ENCODE data around the gene SLC52A1. TPM values are rescaled to one million over a fixed set of nuclear protein-coding genes. Genes with fewer than 3 reads are reported as not detected.

SLC52A1 gene
- polyA plus RNA-seq, 3 donors = not detected

DNA sequence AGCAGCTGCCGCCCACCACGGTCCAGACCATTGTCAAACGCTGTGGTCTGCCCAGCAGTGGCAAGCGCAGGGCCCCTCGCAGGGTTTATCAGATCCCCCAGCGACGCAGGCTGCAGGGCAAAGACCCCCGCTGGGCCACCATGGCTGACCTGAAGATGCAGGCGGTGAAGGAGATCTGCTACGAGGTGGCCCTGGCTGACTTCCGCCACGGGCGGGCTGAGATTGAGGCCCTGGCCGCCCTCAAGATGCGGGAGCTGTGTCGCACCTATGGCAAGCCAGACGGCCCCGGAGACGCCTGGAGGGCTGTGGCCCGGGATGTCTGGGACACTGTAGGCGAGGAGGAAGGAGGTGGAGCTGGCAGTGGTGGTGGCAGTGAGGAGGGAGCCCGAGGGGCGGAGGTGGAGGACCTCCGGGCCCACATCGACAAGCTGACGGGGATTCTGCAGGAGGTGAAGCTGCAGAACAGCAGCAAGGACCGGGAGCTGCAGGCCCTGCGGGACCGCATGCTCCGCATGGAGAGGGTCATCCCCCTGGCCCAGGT lies 13.0 kb downstream of the SLC52A1 start:
- Histone ChIP-seq H3K79me2 (ENCODE audit: insufficient read depth, low read length) (no peaks in the 10 kb centered on the region), H3K9ac (ENCODE audit: insufficient read depth, low read length, poor library complexity, severe bottlenecking) (no peak overlapping the region), H3K9me3 (replicated peaks in 1 of 2; ENCODE audit: control insufficient read depth in 1 of 2, insufficient read depth in 1 of 2, low read length in 2 of 2) (no peaks in the 10 kb centered on the region), H3K4me1 (ENCODE audit: control insufficient read depth in 1 of 2, insufficient read depth in 2 of 2, low read length in 2 of 2) (peaks cover 15 to 17% of the 10 kb centered on the region in 2 donors), H2AFZ (ENCODE audit: insufficient read depth, low read depth, low read length, poor library complexity, severe bottlenecking) (no peak overlapping the region), H4K20me1 (ENCODE audit: insufficient read depth, low read length) (no peaks in the 10 kb centered on the region), H3K27me3 (ENCODE audit: control insufficient read depth in 2 of 2, insufficient read depth in 2 of 2, low read length in 2 of 2) (no peaks in the 10 kb centered on the region), H3K36me3 (replicated peaks in 1 of 2; ENCODE audit: control insufficient read depth in 1 of 2, insufficient read depth in 2 of 2, low read length in 2 of 2) (peaks cover 33 to 61% of the 10 kb centered on the region in 2 donors), H3K27ac (ENCODE audit: low read depth in 1 of 2, low read length in 2 of 2) (no peak overlapping the region), H3K4me2 (replicated peaks; ENCODE audit: extremely low read depth, low read length, poor library complexity, severe bottlenecking) (no peak overlapping the region), H3K4me3 (replicated peaks in 1 of 3; ENCODE audit: low read depth in 2 of 3, low read length in 3 of 3) (no peak overlapping the region)
- Mint-ChIP-seq H3K27me3 (ENCODE audit: low read depth in 3 of 3) (peaks cover 0 to 3% (median 1%) of the 10 kb centered on the region in 3 donors), H3K9me3 (peaks cover 0 to 3% (median 0%) of the 10 kb centered on the region in 7 donors), H3K27ac (no peak overlapping the region), H3K4me3 (no peak overlapping the region), H3K4me1 (peaks cover 20% of the 10 kb centered on the region), H3K36me3 (peaks cover 60 to 67% of the 10 kb centered on the region in 2 donors)
- WGBS (ENCODE audit: insufficient coverage) = 97% methylated on average over 25 of the region's 30 CpGs
- intact Hi-C loops (cut with micrococcal nuclease) = no loop called here
- DNase-seq = no peak
- TF ChIP-seq, protein P1, sequence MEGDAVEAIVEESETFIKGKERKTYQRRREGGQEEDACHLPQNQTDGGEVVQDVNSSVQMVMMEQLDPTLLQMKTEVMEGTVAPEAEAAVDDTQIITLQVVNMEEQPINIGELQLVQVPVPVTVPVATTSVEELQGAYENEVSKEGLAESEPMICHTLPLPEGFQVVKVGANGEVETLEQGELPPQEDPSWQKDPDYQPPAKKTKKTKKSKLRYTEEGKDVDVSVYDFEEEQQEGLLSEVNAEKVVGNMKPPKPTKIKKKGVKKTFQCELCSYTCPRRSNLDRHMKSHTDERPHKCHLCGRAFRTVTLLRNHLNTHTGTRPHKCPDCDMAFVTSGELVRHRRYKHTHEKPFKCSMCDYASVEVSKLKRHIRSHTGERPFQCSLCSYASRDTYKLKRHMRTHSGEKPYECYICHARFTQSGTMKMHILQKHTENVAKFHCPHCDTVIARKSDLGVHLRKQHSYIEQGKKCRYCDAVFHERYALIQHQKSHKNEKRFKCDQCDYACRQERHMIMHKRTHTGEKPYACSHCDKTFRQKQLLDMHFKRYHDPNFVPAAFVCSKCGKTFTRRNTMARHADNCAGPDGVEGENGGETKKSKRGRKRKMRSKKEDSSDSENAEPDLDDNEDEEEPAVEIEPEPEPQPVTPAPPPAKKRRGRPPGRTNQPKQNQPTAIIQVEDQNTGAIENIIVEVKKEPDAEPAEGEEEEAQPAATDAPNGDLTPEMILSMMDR (IDR thresholded peaks at IDR 0.05) = no peak

DNA sequence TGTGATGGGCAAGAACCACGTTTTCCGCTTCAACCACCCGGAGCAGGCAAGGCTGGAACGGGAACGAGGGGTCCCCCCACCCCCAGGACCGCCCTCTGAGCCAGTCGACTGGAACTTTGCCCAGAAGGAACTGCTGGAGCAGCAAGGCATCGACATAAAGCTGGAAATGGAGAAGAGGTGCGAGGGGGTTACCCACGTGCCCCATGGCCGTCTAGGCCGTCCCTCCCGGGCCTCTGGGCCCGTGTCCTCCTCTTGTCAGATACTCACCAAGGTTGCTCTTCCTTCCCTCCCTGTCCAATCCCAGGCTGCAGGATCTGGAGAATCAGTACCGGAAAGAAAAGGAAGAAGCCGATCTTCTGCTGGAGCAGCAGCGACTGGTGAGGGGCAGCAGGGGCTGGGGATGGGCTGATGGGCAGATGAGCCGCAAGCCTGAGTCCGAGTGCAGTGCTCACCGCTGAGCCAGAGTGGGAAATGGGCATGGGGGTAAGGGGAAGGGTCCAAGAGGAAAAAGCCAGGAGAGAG lies 14.7 kb downstream of the SLC52A1 start:
- DNase-seq = no peak
- Histone ChIP-seq H3K4me1 (ENCODE audit: control insufficient read depth in 1 of 2, insufficient read depth in 2 of 2, low read length in 2 of 2) (peaks cover 24 to 28% of the 10 kb centered on the region in 2 donors), H3K27me3 (ENCODE audit: control insufficient read depth in 2 of 2, insufficient read depth in 2 of 2, low read length in 2 of 2) (no peaks in the 10 kb centered on the region), H3K36me3 (replicated peaks in 1 of 2; ENCODE audit: control insufficient read depth in 1 of 2, insufficient read depth in 2 of 2, low read length in 2 of 2) (peaks cover 33 to 61% of the 10 kb centered on the region in 2 donors), H4K20me1 (ENCODE audit: insufficient read depth, low read length) (no peaks in the 10 kb centered on the region), H3K4me2 (replicated peaks; ENCODE audit: extremely low read depth, low read length, poor library complexity, severe bottlenecking) (no peak overlapping the region), H3K4me3 (replicated peaks in 1 of 3; ENCODE audit: low read depth in 2 of 3, low read length in 3 of 3) (no peak overlapping the region), H3K79me2 (ENCODE audit: insufficient read depth, low read length) (no peaks in the 10 kb centered on the region), H2AFZ (ENCODE audit: insufficient read depth, low read depth, low read length, poor library complexity, severe bottlenecking) (no peak overlapping the region), H3K9me3 (replicated peaks in 1 of 2; ENCODE audit: control insufficient read depth in 1 of 2, insufficient read depth in 1 of 2, low read length in 2 of 2) (no peaks in the 10 kb centered on the region), H3K9ac (ENCODE audit: insufficient read depth, low read length, poor library complexity, severe bottlenecking) (no peak overlapping the region), H3K27ac (ENCODE audit: low read depth in 1 of 2, low read length in 2 of 2) (peak overlapping the region; percentile 2 to 57)
- peaks cover 66 to 78% of the 10 kb centered on the region in 2 donors for H3K36me3 Mint-ChIP-seq
- 96% methylated on average over 9 of the region's 20 CpGs for WGBS (ENCODE audit: insufficient coverage)
- H3K27ac Mint-ChIP-seq = peak overlapping the region in 2 of 7 donors; percentile 18 to 81
- peaks cover 0 to 3% (median 1%) of the 10 kb centered on the region in 3 donors for H3K27me3 Mint-ChIP-seq (ENCODE audit: low read depth in 3 of 3)
- TF ChIP-seq, protein P1 (IDR thresholded peaks at IDR 0.05) = no peak
- H3K4me1 Mint-ChIP-seq = peaks cover 30% of the 10 kb centered on the region
- peaks cover 0 to 3% (median 0%) of the 10 kb centered on the region in 7 donors for H3K9me3 Mint-ChIP-seq
- H3K4me3 Mint-ChIP-seq = no peak overlapping the region
- intact Hi-C loops (cut with micrococcal nuclease) = no loop called here
